NB4 (cell line): ENCODE data around the gene GLRA3.
A peak's percentile ranks its signal among the peaks of the same experiment; 100 is the strongest.
"Not testable (repeated sequence)": the region's sequence is repeated elsewhere in the genome, so short reads cannot be mapped to it uniquely, and the experiment has no call there.

Experiments used
- DNase-seq: peaks from one replicate; pipeline ENCODE4 v3.0.0; 2010; ENCODE audit warnings: low read depth
- H3K4me3 ChIP-seq: one replicate; pipeline ENCODE4 v1.5.1; 2011; ENCODE audit warnings: mild to moderate bottlenecking, low read depth, low read length, moderate library complexity
- CTCF ChIP-seq: IDR thresholded peaks from one replicate; pipeline ENCODE4 v1.5.1; 2012; ENCODE audit warnings: low read depth, low read length
- MAX ChIP-seq: IDR thresholded peaks from 2 replicates; pipeline ENCODE4 v1.6.1; 2011; ENCODE audit warnings: low read depth, low read length
- MYC ChIP-seq: IDR thresholded peaks from 2 replicates; pipeline ENCODE4 v1.6.1; 2011; ENCODE audit warnings: low read depth, low read length
- POLR2A ChIP-seq: IDR thresholded peaks from 2 replicates; pipeline ENCODE4 v1.6.1; 2011; ENCODE audit warnings: mild to moderate bottlenecking; ENCODE audit not compliant: insufficient read length; ENCODE audit errors: extremely low read depth

Gene GLRA3

GRCh38 chr4:174828845-174829701, at the start of gene GLRA3:
Gene GLRA3 (minus strand): TSS chr4:174829247. CDS start chr4:174828811, 436 bp downstream.
- DNase-seq = peak; percentile 27
- no peak for TF ChIP-seq MAX
- no peak within 1 kb of the TSS for H3K4me3 ChIP-seq

GRCh38 chr4:174874898-174875297, 45.9 kb upstream of the GLRA3 start:
- TF ChIP-seq CTCF (no peak), POLR2A (no peak)
- DNase-seq = no peak
- no peak overlapping the region for H3K4me3 ChIP-seq

- H3K4me3 ChIP-seq = no peak overlapping the region
- DNase-seq = peak; percentile 13
- peak; percentile 25 for TF ChIP-seq CTCF
- TF ChIP-seq MAX = no peak
Observed at GRCh38 chr4:174873931-174874330, 44.9 kb upstream of the GLRA3 start.

GRCh38 chr4:174873146-174873545, 44.1 kb upstream of the GLRA3 start:
- not testable (repeated sequence) for H3K4me3 ChIP-seq

GRCh38 chr4:174871407-174871806, 42.4 kb upstream of the GLRA3 start:
- H3K4me3 ChIP-seq = no peak overlapping the region
- no peak for TF ChIP-seq CTCF
- TF ChIP-seq MAX = no peak
- TF ChIP-seq MYC = no peak
- no peak for TF ChIP-seq POLR2A
- DNase-seq = no peak

More at GRCh38 chr4:174873146-174873545, 44.1 kb upstream of the GLRA3 start:
- DNase-seq = not testable (repeated sequence)

GRCh38 chr4:174870311-174870710, 41.3 kb upstream of the GLRA3 start:
- TF ChIP-seq CTCF (no peak), MAX (no peak), MYC (no peak), POLR2A (no peak)
- H3K4me3 ChIP-seq = no peak overlapping the region
- DNase-seq = no peak

GRCh38 chr4:174869339-174869738, 40.3 kb upstream of the GLRA3 start:
- TF ChIP-seq MAX (no peak), POLR2A (no peak), CTCF (no peak), MYC (no peak)
- DNase-seq = no peak

More at GRCh38 chr4:174869339-174869738, 40.3 kb upstream of the GLRA3 start:
- H3K4me3 ChIP-seq = no peak overlapping the region
